ENCODE measurements around the gene SYT1. TPM values are rescaled to one million over a fixed set of nuclear protein-coding genes. Genes with fewer than 3 reads are reported as not detected.

SYT1 gene
- total and polyA plus RNA-seq, 12 donors = 0.03 to 0.36 (median 0.15) TPM; not detected in 5

DNA sequence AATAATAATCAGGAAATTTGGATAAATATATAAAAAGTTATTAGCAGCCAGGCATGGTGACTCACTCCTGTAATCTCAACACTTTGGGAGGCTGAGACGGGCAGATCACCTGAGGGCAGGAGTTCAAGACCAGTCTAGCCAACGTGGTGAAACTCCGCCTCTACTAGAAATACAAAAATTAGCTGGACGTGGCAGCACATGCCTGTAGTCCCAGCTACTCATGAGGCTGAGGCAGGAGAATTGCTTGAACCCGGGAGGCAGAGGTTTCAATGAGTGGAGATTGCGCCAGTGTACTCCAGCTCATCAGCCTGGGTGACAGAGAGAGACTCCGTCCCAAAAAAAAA lies 64.5 kb downstream of the SYT1 start:
- no peaks in the 10 kb centered on the region for H3K36me3 ChIP-seq
- H3K4me1 ChIP-seq = no peaks in the 10 kb centered on the region
- H3K27ac ChIP-seq = no peak overlapping the region
- ATAC-seq = no peak
- intact Hi-C loops (cut with DNase I) = no loop called here
- peaks cover 0 to 3% (median 0%) of the 10 kb centered on the region in 11 donors for H3K9me3 ChIP-seq
- DNase-seq = no peak
- no peak overlapping the region for H3K4me3 ChIP-seq
- TF ChIP-seq, protein P1, sequence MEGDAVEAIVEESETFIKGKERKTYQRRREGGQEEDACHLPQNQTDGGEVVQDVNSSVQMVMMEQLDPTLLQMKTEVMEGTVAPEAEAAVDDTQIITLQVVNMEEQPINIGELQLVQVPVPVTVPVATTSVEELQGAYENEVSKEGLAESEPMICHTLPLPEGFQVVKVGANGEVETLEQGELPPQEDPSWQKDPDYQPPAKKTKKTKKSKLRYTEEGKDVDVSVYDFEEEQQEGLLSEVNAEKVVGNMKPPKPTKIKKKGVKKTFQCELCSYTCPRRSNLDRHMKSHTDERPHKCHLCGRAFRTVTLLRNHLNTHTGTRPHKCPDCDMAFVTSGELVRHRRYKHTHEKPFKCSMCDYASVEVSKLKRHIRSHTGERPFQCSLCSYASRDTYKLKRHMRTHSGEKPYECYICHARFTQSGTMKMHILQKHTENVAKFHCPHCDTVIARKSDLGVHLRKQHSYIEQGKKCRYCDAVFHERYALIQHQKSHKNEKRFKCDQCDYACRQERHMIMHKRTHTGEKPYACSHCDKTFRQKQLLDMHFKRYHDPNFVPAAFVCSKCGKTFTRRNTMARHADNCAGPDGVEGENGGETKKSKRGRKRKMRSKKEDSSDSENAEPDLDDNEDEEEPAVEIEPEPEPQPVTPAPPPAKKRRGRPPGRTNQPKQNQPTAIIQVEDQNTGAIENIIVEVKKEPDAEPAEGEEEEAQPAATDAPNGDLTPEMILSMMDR (IDR thresholded peaks at IDR 0.05) = no peak
- 86 to 90% methylated on average over 7 of the region's 7 CpGs for WGBS, 2 donors
- no peaks in the 10 kb centered on the region for H3K27me3 ChIP-seq

DNA sequence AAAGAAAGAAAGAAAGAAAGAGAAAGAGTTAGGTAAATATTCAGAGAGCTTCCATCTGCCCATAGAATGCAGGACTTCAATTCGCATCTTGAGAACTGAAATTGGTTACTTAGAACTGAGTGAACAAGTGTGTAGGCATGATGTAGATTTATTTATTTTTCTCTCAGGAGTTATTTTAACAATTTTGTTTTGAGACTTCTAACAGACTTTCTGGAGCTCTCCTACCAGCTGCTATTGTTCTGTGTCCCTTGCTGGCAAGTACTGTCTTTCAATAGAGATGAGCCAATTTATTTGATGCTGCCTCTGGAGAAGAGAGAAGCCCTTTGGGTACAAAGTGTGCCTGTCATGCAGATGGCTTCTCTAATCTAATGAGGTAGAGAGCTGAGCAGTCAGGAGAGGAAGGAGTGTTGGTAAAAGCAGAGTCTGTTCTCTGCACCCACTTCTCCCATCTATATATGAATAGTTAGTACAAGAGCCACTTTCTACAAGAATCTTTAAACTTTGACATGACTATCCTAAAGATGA lies 67.0 kb downstream of the SYT1 start:
- no peaks in the 10 kb centered on the region for H3K36me3 ChIP-seq
- ATAC-seq (no peak), DNase-seq (no peak)
- intact Hi-C loops (cut with DNase I) = no loop called here
- H3K4me3 ChIP-seq = no peak overlapping the region
- H3K27ac ChIP-seq = no peak overlapping the region
- no peaks in the 10 kb centered on the region for H3K27me3 ChIP-seq
- 96 to 97% methylated on average over 1 of the region's 1 CpG for WGBS, 2 donors
- TF ChIP-seq, protein P1 (IDR thresholded peaks at IDR 0.05) = no peak
- H3K9me3 ChIP-seq = peaks cover 0 to 3% (median 0%) of the 10 kb centered on the region in 11 donors
- H3K4me1 ChIP-seq = no peaks in the 10 kb centered on the region

DNA sequence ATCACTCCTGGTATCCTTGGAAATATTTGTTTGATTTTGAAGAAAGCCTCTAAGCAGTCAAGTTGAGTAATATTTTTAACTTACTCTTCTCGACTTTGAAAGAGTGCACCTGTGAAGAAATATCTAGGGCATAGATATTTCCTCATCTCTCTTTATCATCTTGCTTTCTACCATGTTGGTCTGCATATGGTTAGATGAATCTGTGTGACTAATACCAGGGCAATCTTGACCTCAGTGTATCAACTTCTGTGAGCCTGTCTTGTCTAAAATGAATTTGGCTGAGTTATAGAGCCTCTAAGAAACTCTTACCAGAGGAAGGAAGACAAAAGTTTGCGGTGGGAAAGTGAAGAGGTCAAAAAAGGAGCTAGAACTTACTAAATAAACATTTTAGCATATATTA lies 68.4 kb downstream of the SYT1 start:
- 82 to 88% methylated on average over 2 of the region's 2 CpGs for WGBS, 2 donors
- TF ChIP-seq, protein P1 (IDR thresholded peaks at IDR 0.05) = no peak
- Histone ChIP-seq H3K4me1 (no peaks in the 10 kb centered on the region), H3K36me3 (no peaks in the 10 kb centered on the region), H3K27ac (no peak overlapping the region), H3K9me3 (peaks cover 0 to 3% (median 0%) of the 10 kb centered on the region in 11 donors), H3K4me3 (no peak overlapping the region), H3K27me3 (no peaks in the 10 kb centered on the region)
- intact Hi-C loops (cut with DNase I) = no loop called here
- ATAC-seq (no peak), DNase-seq (no peak)

DNA sequence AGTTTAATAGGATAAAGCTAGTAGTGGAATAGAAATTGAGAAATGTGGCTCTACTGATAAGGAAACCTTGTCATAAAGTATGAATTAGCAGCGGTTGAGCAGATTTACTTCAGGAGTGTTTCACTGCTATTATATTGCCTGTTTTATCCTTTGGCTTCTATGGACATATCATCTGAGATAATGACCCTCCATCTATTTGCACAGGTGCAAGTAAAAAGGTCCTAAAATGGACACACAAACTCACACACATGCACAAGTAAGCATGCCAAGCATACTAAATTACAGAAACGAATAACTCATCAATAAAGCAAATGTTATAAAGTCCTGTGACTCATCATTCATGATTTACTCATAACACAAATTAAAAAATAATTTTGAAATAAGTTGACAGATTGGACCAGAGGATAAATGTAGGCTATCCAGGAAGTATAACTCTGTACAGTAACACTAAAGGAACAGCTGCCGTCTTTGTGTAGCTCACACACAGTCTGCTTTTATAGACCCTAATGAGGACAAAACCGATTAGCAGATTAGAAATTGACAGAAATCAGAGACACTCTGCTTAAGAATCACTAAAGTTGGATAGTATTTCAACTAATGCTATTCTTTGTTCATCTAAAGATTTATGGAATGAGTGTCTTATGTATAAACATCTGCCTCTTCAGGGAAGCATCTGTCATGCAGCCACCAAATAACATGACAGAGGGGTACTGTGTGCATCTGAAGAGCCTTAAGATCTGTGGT lies 73.9 kb downstream of the SYT1 start:
- TF ChIP-seq, protein P1 (IDR thresholded peaks at IDR 0.05) = no peak
- DNase-seq = no peak
- Histone ChIP-seq H3K4me1 (no peaks in the 10 kb centered on the region), H3K36me3 (no peaks in the 10 kb centered on the region), H3K27ac (no peak overlapping the region), H3K27me3 (no peaks in the 10 kb centered on the region), H3K4me3 (no peak overlapping the region), H3K9me3 (no peaks in the 10 kb centered on the region)
- ATAC-seq = no peak
- WGBS, 2 donors = 80 to 82% methylated on average over 4 of the region's 4 CpGs
- intact Hi-C loops (cut with DNase I) = no loop called here

All from heart right ventricle (tissue), 16 donors.